Forelimb muscle (tissue), 1 donor: ENCODE measurements around the gene FHIT. TPM values are rescaled to one million over a fixed set of nuclear protein-coding genes. Genes with fewer than 3 reads are reported as not detected.
"Not testable (repeated sequence)": the region's sequence is repeated elsewhere in the genome, so short reads cannot be mapped to it uniquely, and the experiment has no call there.

Source experiments
- DNase-seq: peaks from one replicate; pipeline ENCODE4 v3.0.0-alpha.2; 2013; ENCODE audit warnings: low read depth
- polyA plus RNA-seq: library from polyadenylated mRNA; unstranded; fragments of 120-200 nt; gene quantifications from one replicate; pipeline ENCODE4 v1.2.1, GENCODE V29; 2013; ENCODE audit not compliant: insufficient read length

The FHIT gene
- polyA plus RNA-seq, 1 donor = 7.1 TPM

DNA sequence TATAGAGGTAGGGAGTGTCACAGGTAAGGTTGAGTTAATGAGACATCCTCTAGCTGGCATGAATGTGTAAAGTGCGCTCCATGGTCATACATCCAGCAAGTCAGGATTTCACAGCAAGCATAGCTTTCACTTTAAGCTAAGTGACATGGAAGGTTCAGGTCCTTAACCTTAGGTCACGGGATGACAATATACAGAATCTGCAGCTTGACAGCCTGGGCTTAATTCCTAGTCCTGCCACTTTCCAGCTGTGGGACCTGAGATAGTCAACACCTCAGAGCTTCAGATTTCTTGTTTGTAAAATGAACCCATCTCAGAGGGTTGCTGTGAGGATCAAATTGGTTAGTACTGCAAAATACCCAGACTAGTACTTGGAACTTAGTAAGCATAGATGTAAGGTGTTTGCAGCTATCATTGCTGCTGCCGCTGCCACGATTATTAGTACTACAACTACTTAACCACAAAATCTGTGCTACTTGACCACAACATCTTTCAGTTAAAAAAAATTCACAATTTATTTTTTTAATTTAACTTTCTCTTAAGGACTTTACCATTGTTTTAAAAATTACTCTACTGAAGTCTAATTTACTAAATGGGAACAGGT lies 1311.3 kb downstream of the FHIT start:
- no peak for DNase-seq

GRCh38 chr3:59938828-59939227 lies 1312.4 kb downstream of the FHIT start:
- DNase-seq = no peak

- DNase-seq = no peak
Measured at GRCh38 chr3:59937201-59937600, 1314.1 kb downstream of the FHIT start.

- no peak for DNase-seq
Measured at GRCh38 chr3:59936472-59936871, 1314.8 kb downstream of the FHIT start.

DNA sequence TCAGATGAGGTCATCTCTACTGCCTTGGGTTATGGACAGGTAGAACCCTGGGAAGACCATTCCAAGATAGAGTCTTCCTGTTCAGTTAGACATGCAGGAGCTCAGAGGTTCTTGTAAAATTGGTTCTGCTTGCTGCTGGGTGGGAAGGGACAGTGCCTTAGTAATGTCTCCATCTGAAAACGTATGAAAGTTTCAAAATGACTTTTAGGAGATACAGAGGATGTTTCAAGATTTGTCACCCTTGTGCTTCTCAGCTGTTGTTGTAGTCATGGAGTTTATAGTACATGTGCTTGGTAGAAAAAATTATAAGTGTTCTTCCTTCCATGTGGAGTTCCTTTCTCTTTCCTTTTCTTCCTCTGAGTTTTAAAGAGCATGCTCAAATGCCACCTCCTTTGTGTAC lies 1316.2 kb downstream of the FHIT start:
- DNase-seq = no peak

DNA sequence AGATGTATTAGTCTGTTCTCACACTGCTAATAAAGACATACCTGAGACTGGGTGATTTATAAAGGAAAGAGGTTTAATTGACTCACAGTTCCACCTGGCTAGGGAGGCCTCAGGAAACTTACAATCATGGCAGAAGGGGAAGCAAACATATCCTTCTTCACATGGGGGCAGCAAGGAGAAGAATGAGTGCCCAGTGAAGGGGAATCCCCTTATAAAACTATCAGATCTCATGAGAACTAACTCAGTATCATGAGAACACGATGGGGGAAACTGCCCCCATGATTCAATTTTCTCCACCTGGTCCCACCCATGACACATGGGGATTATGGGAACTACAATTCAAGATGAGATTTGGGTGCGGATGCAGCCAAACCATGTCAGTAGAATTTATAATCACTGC lies 1316.7 kb downstream of the FHIT start:
- DNase-seq = not testable (repeated sequence)

DNA sequence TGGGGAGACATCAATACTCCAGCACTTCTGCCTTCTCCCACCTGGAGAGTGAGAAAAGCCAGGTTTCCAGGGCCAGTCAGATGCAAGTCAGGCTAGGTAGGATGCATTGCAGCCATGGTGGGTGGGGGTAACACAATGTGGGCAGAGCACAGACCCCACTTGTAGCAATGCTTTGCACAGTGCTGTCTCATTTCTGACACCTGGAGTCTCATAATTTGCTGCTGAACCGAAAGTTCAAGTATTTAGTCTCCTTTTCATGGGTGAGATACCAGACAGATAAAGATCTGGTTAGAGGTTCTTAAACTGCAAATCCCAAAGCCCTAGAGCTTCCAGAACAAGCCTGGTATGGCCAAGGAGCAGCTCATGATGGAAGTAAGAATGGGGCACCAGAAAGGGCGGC lies 1321.1 kb downstream of the FHIT start:
- no peak for DNase-seq

- DNase-seq = no peak
Measured at GRCh38 chr3:59927056-59927455, 1324.2 kb downstream of the FHIT start.

GRCh38 chr3:59925946-59926345 lies 1325.3 kb downstream of the FHIT start:
- DNase-seq = no peak

GRCh38 chr3:59922192-59922591 lies 1329.1 kb downstream of the FHIT start:
- no peak for DNase-seq

- DNase-seq = no peak
Measured at GRCh38 chr3:59920822-59921221, 1330.4 kb downstream of the FHIT start.

GRCh38 chr3:59919586-59919985 lies 1331.7 kb downstream of the FHIT start:
- DNase-seq = no peak

- no peak for DNase-seq
Measured at GRCh38 chr3:59914251-59914650, 1337.0 kb downstream of the FHIT start.

- DNase-seq = no peak
Measured at GRCh38 chr3:59913645-59914044, 1337.6 kb downstream of the FHIT start.

DNA sequence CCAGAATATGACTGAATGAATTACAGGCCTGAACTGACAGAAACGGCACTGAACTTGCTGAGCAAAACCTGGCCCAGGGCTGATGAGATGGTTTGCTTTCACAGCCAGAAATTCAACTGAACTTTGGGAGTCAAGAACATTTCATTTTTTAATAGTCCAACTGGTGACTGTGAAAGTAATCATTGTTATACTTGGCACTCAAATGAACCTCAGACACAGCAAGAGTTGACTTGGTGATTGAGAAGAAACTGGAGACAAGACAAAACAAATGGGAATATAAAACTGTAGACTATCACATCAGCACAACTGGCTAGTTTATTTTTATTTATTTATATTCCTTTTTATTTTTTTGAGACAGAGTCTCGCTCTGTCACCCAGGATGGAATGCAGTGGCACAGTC lies 1342.6 kb downstream of the FHIT start:
- DNase-seq = no peak

DNA sequence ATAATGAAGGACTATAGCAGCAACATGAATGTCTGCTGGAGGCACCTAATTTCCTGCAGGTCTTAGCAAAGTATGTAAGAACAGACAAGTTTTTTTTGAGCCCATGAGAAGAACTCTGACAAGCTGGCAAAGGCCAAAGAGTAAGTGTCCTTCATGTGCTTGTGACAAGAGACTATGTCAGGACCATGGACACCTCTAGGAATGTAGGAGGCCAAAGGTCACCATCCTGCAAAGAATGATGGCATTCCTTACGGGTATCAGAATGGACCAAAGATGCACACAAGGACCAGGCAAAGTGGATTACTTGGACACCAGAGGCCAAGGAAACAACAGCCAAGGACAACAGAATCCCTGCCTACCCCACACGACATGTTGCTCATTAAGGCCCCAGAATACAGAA lies 1343.0 kb downstream of the FHIT start:
- no peak for DNase-seq

DNA sequence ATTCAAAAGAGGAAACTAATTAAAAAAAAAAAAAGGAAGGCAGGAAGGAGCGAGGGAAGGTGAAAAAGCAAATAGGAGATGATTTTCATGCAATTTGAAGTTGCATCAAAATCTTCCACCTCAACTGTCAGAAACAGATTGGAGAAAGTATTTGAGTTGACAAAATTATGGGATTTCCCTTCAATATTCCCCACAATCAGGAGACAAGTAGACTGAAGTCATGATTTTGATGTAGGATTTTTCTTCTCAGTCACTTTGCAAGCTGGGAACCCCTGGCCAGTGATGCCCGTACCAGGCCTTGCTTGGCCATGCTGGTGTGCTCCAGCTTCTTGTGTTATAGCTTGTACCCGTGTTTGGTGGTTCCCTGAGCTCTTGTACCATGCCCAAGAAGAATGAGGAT lies 1347.0 kb downstream of the FHIT start:
- no peak for DNase-seq

DNA sequence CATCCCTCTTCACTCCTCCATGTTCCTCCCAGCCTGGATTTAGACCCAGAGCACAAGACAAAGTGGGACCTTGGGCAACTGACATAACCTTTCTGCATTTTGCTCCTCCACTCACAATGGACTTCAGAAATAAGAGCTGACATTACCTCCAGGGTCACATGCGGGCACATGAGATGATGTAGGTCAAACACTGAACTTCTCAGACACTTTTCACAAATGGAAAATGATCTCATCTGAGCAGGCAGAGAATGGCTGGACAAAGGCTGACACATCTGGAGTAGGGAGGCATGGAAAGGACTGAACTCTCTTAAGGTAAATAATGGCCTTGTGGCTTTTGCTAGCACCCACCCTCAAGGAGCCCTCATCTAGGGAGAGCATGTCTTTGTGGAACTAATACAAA lies 1352.2 kb downstream of the FHIT start:
- DNase-seq = no peak

- DNase-seq = no peak
Measured at GRCh38 chr3:59895972-59896371, 1355.3 kb downstream of the FHIT start.

GRCh38 chr3:59894425-59895121 lies 1356.7 kb downstream of the FHIT start:
- DNase-seq = no peak

DNA sequence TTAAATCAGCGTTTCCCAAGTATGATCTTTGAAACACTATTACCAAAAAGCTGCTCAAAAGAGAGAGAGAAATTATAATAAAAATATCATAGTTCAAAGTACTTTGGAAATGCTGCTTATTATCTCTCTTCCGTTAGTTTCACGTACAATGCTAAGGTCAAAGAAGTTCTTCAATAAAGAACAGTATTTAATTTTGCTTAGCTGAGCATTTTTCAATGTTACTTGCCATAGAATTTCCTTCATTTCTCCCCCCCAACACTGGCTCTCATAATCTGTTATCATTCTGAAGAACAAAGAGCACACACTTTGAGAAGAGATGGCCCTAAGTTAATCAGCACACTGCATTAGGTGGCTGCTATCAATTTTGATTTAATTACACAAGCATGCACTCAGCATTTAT lies 1360.6 kb downstream of the FHIT start:
- DNase-seq = no peak

- no peak for DNase-seq
Measured at GRCh38 chr3:59886790-59887189, 1364.5 kb downstream of the FHIT start.

- no peak for DNase-seq
Measured at GRCh38 chr3:59885899-59886400, 1365.3 kb downstream of the FHIT start.

DNA sequence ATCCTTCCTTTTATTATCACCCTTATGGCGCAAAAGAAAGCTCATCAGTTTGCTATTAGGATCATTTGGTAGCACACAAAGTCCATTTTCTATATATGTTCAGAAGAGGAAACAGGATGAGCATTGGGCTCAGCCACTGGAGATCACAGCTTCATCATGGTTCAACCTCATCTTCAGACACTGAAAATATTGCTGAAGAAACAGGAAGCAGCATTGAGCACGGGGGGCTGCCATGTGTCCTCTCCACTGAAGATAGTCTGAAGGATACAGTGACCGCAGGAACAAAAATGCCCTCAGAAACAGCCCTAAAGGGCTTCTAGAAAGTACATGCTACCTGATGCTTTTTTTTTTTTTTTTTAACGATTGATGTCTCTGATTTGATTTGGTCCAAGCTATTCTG lies 1366.2 kb downstream of the FHIT start:
- no peak for DNase-seq
